NCI-H2196 treated with DMSO at 0.1 percent for 48 hours (cell line): ENCODE measurements around the gene AFF3.

ENCODE experiments used
- DNase-seq: peaks from one replicate; lab custom pipeline; 2025; ENCODE audit not compliant: unreplicated experiment; lab: John Stamatoyannopoulos, UW

The AFF3 gene

DNA sequence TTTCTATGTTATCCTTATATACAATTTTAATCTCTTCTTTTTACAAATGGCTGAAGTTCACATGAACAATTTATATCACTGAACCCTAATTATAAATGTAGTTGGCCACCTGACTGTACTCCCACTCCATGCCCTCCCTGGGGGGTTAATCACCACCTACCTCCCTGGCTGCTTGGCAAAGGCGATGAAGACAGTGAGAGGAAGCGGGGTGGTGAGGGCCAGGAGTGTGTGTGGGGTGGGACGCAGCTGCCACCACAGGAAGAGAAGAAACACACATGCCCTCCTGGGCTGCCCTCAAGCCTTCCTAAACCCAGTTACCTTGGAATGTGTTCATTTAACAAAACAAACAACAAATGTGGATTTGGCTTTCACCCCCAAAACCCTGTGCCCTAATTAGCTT, 565.6 kb downstream of the AFF3 start:
- DNase-seq: no peak

DNA sequence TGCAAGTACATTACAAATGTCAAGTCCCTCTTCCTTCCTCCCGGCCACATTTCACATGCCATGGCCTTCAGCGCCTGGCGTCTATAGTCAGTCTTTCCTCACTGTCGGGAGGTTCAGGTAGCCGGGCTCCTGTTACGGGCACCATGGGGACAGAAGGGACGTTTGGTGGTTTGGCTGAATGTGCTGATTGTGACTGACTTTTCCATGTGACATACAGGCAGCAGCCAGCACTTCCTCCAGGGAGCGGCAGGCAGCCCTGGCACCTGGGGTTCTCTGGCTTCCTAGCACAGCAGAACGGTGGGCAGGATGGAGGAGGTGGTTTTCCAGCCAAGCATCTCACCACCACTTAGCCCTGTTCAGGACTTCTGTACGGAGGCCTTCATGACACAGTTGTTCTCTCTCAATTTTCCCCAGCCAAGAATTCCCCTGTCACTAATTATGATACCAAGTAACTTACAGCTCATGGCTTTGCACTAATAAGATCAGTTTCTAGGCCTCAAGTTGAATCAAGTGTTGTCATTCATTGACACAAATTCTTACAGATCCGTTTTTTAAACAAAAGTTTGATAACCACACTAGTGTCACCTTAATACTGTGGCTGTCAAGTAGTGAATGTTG, 568.6 kb downstream of the AFF3 start:
- no peak for DNase-seq

DNA sequence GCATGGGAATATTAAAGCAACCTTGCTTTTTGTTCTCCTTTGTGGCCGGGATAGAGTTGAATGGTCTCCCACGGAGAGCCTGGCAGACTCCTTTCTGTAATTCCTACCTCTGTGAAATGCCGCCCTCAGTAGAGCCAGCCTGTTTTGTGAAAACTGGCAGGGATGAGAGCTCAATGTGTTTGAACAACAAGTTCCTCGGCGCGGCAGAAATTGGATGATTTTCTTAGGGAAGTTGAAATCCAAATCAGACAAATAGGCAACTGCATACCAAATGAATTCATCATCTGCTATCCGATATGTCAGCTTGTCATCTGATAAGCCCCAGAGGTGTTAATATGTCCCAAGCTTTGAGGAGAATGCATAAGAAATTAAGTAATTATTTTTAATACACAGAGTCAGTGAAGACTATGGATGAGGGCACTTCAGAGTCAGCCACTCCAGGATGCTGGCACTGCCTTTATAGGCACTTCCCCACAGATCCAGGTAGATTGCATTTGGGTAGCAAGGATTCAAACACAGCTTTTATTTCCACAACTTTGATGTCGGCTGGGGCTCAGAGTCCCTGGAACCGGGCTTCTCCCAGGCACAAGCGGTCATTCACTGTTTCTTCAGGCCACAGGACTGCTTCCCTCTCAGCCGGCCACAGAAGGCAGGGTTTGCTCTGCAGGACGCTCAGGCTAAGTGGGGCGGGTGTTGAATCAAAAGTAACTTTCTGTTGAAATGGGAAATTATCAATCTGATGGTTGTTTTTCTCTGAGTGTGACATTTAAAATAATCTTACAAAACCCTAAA, 569.8 kb downstream of the AFF3 start:
- DNase-seq: no peak

DNA sequence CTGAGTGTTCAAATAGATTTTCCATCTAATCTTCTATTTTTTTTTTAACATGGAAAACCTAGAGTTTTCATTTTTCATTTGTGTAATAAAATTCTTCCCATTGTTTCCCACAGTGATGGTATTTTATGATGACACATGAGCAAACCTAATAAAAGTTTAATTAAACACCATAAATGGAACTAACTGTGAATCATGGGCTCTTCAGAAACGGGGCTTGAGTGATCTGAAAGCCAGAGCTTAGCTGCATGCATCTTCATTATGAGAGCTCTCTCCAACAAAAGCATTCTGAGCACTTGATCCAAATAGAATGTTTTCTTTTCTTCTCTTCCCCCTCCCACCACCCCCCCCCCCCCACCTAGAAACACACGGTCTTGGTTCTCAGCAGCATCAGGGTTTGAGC, 570.4 kb downstream of the AFF3 start:
- no peak for DNase-seq

DNA sequence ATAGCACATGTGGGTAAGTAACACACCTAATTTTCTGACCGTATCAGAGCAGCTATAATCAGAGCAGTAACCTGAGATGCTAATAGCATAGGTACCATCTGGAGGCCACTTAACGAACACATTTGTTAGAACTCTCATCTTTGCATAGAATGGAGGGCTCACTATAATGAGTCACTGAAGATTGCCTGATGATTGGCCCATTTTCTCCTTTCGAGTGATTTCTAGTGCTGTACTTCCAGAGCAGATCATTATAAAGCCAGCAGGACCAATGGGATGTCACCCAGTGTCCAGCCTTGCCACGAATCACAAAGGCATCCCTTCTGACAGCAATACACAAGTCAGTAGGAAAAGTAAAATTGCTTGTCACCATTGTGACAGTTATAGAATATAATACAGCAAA, 570.9 kb downstream of the AFF3 start:
- DNase-seq: no peak

DNA sequence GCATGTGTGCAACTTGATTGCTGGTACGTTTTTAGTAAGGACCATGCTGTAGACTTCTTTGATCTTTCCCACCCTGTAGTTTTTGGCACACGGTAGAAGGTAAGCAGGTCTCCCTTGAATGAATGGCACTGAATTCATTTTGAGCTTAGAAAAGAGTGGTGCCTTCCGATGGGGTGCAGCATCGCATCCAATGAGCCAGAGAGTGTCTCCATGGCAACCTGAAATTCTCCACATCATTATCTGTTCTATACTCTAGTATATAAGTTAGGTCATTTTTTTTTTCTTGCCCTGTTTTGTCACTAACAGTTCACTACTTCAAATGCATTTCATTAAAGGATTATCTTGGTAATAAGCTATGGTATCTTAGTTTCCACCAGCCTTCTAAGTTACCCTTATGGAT, 571.4 kb downstream of the AFF3 start:
- no peak for DNase-seq

DNA sequence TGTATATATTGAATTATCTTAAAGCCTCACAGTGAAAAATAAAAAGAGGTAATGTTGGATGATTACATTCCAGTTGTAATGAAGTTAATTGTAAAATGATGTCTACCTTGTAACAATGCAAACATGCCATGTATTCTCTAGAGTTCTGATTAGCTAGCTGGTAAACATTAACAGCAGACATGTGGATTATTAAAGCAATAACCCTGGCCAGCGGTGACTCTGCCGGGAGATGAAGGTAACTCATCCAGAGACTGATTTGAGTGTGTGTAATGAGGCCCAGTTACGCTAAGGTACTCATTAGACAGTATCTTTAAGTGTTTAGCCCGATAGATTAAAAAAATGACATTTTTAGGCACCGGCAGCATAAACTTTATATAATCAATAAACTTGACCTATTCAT, 573.0 kb downstream of the AFF3 start:
- no peak for DNase-seq

DNA sequence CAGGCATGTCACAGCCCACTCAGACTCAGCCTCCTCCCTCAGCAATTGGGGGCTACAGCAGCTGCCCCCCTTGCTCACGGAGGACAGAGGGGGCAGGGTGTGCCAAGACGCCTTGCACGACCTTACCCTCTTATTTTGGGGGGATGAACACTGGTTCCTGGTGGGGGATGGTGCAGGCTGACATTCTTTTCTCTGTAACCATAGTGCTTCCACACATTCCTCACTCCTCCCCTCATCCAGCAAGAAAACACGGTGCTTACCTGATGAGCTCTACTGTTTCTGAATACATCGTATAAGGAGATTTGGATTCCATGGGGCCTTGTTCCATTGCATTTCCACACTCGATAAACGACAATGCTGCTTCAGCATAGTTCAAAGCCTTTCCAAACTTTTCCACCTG, 577.2 kb downstream of the AFF3 start:
- DNase-seq: no peak

DNA sequence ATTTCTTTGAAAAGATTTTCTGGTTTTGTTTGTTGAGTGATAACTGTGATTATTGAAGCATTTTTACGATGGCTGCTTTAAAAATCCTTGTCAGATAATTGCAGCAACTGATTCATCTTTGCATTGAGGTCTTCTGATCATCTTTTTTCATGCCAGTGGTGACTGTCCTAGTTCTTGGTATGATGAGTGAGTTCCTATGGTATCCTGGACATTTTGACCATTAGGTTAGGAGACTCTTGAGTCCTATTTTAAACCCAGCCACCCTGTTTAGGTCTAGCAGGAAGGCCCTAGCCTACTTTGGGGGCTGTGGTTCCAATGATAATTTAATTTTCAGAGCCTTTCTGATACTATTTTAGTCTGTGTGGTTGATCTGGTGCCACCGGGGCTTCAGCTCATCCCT, 579.9 kb downstream of the AFF3 start:
- DNase-seq: no peak

DNA sequence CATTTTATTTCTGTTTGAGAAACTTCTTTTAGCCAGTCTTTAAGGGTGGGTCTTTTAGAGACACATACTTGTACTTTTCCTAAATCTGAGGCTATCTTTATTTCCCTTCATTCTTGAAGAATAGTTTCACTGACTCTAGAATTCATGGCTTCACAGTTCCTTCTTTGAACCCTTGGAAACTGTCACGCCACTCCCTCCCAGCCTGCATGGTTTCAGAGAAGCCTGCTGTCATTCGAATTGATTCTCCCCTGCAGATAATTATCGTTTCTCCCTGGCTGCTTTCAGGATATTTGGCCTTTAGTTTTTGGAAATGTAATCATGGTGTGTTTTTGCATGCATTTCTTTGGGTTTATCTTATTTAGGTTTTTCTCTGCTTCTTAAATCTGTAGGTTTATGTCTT, 580.6 kb downstream of the AFF3 start:
- DNase-seq: no peak

DNA sequence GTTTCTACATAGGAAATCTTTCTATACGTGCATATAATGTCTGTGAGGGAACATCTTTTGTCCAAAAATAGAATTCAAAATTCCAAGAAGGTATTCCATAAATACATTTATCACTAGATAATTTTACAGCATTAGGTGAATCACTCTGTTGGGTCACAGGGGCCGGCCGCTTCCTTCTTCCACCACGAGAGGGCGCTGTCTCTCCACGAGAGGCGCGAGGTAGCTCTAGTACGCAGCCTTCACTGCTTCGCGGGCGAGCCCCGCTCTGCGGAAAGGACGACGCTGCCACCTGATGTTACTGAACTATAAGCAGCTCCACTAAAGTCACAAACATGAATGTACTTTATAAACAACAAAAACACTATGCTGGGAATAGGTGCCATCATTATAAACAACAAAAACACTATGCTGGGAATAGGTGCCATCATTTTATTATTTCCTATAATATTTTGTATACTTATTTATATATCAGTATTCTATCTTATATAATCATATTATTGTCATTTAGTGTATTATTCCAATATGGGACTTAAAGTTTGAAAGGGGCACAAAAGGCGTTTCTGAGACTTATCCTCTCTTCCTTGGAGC, 583.2 kb downstream of the AFF3 start:
- DNase-seq: peak; percentile 55

DNA sequence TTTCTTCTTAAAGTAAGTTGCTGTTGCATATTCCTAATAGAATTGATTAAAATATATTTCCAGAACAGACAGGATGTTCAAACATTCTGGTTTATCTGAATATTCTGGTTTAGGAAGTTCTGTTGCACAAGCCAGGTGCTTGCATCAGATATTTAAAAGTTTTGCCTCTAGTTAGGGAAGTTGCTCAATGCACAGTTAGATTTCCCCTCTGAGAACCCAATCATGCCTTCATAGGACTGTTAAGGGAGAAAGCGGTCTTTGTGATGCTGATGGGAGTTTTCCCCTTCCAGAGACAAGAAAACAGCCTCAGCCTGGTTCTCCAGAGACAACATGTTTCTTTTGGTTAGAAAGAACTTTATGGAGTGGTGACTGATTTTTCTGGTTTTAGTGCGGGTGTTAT, 587.0 kb downstream of the AFF3 start:
- DNase-seq: no peak

DNA sequence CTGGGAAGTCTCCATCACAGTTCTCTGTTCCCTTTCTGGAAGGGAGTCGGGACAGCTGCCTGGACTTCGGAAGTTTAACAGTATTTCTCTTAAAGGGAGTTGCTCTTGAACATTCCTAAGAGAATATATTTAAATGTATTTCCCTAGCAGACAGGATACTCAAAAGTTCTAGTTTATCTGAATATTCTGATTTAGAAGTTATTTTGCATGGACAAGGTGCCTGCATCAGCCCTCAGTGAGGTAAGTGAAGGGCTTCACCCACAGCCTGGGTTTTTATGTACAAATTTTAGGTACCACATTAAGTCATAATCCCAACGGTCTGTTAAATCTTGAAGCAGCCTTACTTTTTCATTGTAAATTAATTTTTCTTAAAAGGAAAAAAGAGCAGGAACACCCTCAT, 587.5 kb downstream of the AFF3 start:
- no peak for DNase-seq

DNA sequence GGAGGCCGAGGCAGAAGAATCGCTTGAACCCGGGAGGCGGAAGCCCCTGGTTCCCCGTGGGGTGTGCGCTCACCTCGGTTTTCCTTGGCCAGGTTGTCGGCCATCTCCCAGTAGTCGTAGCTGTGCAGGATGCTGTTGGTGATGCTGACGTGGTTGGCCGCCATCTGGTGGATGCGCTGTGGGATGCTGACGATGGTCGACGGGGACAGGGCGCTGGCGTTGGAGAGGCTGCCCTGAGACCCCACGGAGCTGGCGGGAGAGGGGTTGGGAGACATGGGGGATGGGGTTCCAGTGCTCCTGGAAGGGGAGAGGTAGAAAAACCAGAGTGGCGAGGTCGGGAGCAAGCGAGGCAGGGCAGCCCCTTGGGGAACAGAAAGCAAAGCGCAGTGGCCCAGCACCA, 588.2 kb downstream of the AFF3 start:
- DNase-seq: no peak

DNA sequence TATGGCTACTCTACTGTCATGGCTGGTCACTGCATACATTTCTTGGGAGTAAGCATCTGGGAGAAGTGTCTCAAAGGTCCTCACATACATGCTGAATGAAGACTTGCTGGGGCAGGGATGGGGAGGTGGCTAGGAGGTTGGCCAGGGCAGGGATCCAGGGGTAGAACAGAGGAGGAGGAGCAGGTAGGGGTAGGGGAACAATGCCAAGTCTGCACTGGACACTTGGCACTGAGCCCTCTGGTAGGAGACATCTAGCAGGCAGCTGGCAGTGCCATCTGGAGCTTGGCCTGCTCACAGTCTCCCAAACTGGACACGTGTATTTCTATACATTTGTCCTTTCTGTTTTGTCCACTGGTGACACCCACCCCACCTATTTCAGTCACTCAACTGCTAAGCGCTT, 589.9 kb downstream of the AFF3 start:
- DNase-seq: peak; percentile 82

DNA sequence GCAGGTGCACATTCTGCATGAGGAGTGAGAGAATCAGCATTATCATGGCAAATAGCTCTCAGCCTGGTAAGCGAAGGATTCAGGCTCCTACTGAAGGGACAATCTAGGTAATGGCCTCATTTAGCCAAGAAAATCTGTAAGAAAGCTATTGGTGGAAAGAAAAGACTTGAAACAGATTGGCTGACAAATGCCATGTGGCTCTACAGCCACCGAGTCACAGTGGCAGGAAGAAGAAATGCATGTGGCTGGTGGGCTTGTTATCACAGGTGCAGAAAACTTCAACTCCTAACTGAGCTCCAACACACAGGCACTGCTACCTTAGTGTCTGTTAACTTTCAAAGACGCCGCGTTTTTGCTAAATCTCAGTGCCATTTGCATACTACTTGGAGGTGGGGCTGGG, 592.0 kb downstream of the AFF3 start:
- no peak for DNase-seq

DNA sequence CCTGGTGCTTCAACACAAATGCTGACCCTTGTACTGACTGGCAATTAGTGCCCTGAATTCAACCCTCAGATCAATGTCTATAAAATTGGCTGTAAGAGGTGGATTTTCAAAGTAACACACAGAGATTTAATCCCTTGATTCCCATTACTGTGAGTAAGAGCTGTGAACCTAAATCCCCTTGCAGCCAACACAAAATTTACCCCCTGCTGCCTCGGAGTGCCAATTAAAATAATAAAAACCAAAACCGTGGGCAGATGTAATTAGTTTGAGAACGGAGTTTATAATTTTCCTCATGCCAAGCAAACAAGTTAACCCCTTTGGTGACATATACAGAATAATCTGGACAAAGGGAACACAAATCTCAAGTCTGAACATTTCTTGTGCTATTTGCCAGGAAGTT, 596.8 kb downstream of the AFF3 start:
- no peak for DNase-seq

DNA sequence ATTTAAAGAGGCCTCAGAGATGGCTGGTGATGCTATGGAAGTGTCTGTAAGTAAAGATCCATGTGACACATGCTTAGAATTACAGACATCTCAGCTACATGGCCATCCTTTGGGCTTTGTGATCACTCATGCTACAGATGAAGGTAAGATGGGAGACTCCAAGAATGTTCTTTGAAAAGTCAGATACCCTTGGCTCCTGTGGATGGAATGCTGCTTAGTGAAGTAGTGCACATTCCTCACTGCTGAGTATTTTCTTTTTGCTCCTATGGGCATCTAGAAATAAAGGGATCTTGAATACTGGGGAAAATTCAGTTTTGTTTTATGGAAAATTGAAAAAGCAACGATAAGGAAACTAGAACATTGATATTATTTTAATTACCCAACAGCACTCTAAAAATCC, 597.3 kb downstream of the AFF3 start:
- no peak for DNase-seq

DNA sequence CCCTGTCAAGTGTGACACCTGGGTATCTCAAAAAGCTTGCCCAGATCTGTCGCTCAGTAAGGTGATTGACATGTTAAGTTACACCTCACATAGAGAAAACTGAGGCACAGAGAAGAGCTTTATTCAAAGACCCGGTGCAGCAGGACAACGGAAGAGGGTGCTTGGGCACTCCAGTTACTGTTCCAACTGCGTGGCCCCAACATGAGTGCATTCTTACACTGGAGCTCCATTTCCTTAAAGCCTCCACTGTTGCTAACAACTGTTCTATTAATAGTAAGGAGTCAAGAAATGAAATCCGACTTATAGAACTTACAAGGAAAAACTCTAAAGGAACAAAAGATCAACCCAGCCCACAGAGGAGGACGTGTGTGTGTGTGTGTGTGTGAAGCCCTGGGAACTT, 597.8 kb downstream of the AFF3 start:
- DNase-seq: no peak

DNA sequence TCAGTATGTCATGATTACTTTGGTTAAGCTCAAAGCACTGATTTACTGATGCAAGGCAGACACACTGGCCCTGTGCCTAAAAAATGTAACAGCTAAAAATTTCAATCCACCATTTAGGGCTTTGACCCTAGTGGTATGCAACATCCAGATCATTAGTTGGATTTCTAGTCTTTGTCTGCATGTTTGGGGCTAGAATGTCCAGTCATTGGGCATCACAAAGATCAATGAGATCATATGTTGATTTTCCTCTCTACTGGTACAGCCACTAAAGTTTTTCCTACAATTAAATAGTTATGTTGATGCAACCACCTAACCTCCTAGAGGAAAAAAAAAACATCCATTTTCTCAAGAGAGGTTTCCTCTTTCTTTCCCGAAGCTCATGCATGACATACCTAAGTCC, 599.1 kb downstream of the AFF3 start:
- no peak for DNase-seq

DNA sequence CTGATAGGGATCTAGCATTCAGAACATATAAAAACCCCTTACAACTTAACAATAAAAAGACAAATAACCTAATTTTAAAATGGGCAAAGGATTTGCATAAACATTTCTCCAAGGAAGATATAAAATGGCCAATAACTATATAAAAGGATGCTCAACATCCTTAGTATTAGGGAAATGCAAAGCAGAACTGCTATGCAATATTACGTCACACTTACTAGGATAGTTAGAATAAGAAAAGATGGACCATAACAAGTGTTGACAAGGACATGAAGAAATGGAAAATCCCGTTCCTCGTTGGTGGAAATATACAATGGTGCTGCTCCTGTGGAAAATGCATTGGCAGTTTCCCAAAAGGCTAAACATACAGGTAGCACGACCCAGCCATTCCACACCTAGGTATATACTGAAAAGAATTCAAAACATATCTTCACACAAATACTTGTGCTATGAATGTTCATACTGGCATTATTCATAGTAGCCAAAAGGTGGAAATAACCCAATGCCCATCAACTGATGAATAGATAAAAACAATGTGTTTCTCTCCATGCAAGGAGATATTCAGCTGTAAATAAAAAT, 604.4 kb downstream of the AFF3 start:
- no peak for DNase-seq

DNA sequence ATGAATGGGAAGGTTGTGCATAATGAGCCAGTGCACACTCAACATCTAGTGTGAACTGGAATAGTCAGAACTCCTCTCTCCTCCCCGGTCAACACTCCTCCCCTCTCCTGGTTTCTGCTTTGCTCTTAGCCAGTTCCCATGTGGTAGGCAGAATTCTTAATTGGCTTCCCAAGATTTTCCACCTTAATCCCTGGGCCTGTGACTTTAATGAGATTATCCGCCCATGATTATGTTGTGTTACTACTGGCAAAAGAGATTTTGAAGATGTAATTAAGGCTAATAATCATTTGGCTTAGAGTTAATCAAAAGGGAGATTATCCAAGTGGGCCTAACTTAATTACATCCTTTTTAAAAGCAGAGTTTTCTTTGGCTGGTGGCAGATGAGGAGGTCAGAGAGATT, 618.3 kb downstream of the AFF3 start:
- DNase-seq: no peak
